Suprapubic skin (tissue), 3 donors: ENCODE data around the gene TRAF7.

Experiments used
- CTCF ChIP-seq, 2 donors: fragments of 200-600 bp in 1 of 2; fragments of 450-650 bp in 1 of 2; sonication (generic) in 1 of 2; IDR thresholded peaks; one replicate each; pipeline ENCODE4 v1.5.1; 2016 to 2019; ENCODE audit warnings: antibody characterized with exemption in 2 of 2, mild to moderate bottlenecking in 1 of 2, moderate library complexity in 1 of 2
- EP300 ChIP-seq: sonication (generic); formaldehyde crosslinking; IDR thresholded peaks from one replicate; pipeline ENCODE4 v1.6.1; 2017; ENCODE audit warnings: antibody characterized with exemption
- POLR2A ChIP-seq, 2 donors: fragments of 450-650 bp; IDR thresholded peaks; one replicate each; pipeline ENCODE4 v1.6.1; 2017; ENCODE audit warnings: antibody characterized with exemption in 2 of 2, mild to moderate bottlenecking in 2 of 2, moderate library complexity in 2 of 2

GRCh38 chr16:2172688-2173335, 17.2 kb downstream of the TRAF7 start:
- no peak for TF ChIP-seq POLR2A (IDR thresholded peaks at IDR 0.05)
- no peak for TF ChIP-seq CTCF (IDR thresholded peaks at IDR 0.05)
- no peak for TF ChIP-seq EP300
